HEK293 (cell line): Measurements from ENCODE around the gene ZNF428.

ENCODE experiments used
- CTCF ChIA-PET: fragments of 350-600 bp; formaldehyde crosslinking; extraction: SDS; loops from one replicate; lab custom pipeline; 2021; ENCODE audit warnings: antibody characterized with exemption; lab: Yijun Ruan, JAX
- POLR2A ChIA-PET: fragments of 300-600 bp; formaldehyde crosslinking; extraction: SDS; loops from one replicate; lab custom pipeline; 2020; ENCODE audit warnings: antibody characterized with exemption, inconsistent platforms; lab: Yijun Ruan, JAX
- H3K27ac ChIP-seq: fragments of 200-500 bp; sonication (Bioruptor generic); 2 replicates; pipeline ENCODE4 v1.5.1; 2014; ENCODE audit warnings: low read depth, low read length, control low read depth, inconsistent platforms; ENCODE audit errors: extremely low read depth
- H3K36me3 ChIP-seq, 2 experiments: fragments of 200-500 bp in 1 of 2; sonication (Bioruptor generic) in 1 of 2; 1 replicate in 1 of 2; 2 replicates in 1 of 2; pipeline ENCODE4 v1.5.1; 2014 to 2017; ENCODE audit warnings: inconsistent platforms in 2 of 2, low read length in 2 of 2; ENCODE audit not compliant: control insufficient read depth in 2 of 2, insufficient read depth in 1 of 2
- H3K4me1 ChIP-seq: fragments of 200-500 bp; sonication (Bioruptor generic); 2 replicates; pipeline ENCODE4 v1.5.1; 2014; ENCODE audit warnings: mild to moderate bottlenecking, low read length, inconsistent platforms; ENCODE audit not compliant: control insufficient read depth, insufficient read depth
- H3K4me3 ChIP-seq: 2 replicates; pipeline ENCODE4 v1.5.1; 2011; ENCODE audit warnings: low read depth, mild to moderate bottlenecking, control low read depth, low read length, moderate library complexity
- H3K9me3 ChIP-seq: fragments of 200-500 bp; sonication (Bioruptor generic); 2 replicates; pipeline ENCODE4 v1.5.1; 2014; ENCODE audit warnings: low read depth, low read length, inconsistent platforms; ENCODE audit not compliant: control insufficient read depth, insufficient read depth
- ELK4 ChIP-seq: IDR thresholded peaks from 2 replicates; pipeline ENCODE4 v1.6.1; 2011; ENCODE audit warnings: mild to moderate bottlenecking, low read depth, low read length, borderline replicate concordance
- OSR2 ChIP-seq: fragments of 450-650 bp; formaldehyde crosslinking; IDR thresholded peaks from 2 replicates; pipeline ENCODE4 v1.5.1; 2016; ENCODE audit warnings: missing biosample characterization, missing genetic modification characterization
- SP7 ChIP-seq: fragments of 450-650 bp; formaldehyde crosslinking; IDR thresholded peaks from 2 replicates; pipeline ENCODE4 v1.5.1; 2016; ENCODE audit warnings: missing biosample characterization, missing genetic modification characterization
- WT1 ChIP-seq: fragments of 450-650 bp; formaldehyde crosslinking; IDR thresholded peaks from 2 replicates; pipeline ENCODE4 v1.5.1; 2016; ENCODE audit warnings: missing biosample characterization, missing genetic modification characterization
- ZBTB11 ChIP-seq: fragments of 450-650 bp; formaldehyde crosslinking; conservative IDR thresholded peaks from 2 replicates; pipeline ENCODE4 v1.5.1; 2016; ENCODE audit warnings: low read depth, missing biosample characterization, missing genetic modification characterization
- ZBTB20 ChIP-seq: fragments of 450-650 bp; formaldehyde crosslinking; IDR thresholded peaks from 2 replicates; pipeline ENCODE4 v1.5.1; 2016; ENCODE audit warnings: missing biosample characterization, missing genetic modification characterization
- ZBTB48 ChIP-seq: fragments of 450-650 bp; formaldehyde crosslinking; IDR thresholded peaks from 2 replicates; pipeline ENCODE4 v1.5.1; 2016; ENCODE audit warnings: missing biosample characterization, missing genetic modification characterization
- ZNF169 ChIP-seq: fragments of 450-650 bp; formaldehyde crosslinking; IDR thresholded peaks from 2 replicates; pipeline ENCODE4 v1.5.1; 2016; ENCODE audit warnings: missing biosample characterization, missing genetic modification characterization
- ZNF175 ChIP-seq: fragments of 450-650 bp; formaldehyde crosslinking; IDR thresholded peaks from 2 replicates; pipeline ENCODE4 v1.5.1; 2016; ENCODE audit warnings: missing biosample characterization, missing genetic modification characterization
- ZNF2 ChIP-seq: fragments of 450-650 bp; formaldehyde crosslinking; IDR thresholded peaks from 2 replicates; pipeline ENCODE4 v1.5.1; 2016; ENCODE audit warnings: missing biosample characterization, missing genetic modification characterization
- ZNF354C ChIP-seq: fragments of 450-650 bp; formaldehyde crosslinking; IDR thresholded peaks from 2 replicates; pipeline ENCODE4 v1.5.1; 2016; ENCODE audit warnings: missing biosample characterization, missing genetic modification characterization, low read depth, borderline replicate concordance
- ZNF514 ChIP-seq: fragments of 450-650 bp; formaldehyde crosslinking; IDR thresholded peaks from 2 replicates; pipeline ENCODE4 v1.5.1; 2016; ENCODE audit warnings: missing biosample characterization, missing genetic modification characterization
- ZNF521 ChIP-seq: fragments of 450-650 bp; formaldehyde crosslinking; IDR thresholded peaks from 2 replicates; pipeline ENCODE4 v1.5.1; 2017; ENCODE audit warnings: missing biosample characterization, mild to moderate bottlenecking, missing genetic modification characterization
- ZNF544 ChIP-seq: fragments of 450-650 bp; formaldehyde crosslinking; IDR thresholded peaks from 2 replicates; pipeline ENCODE4 v1.5.0; 2017; ENCODE audit warnings: missing biosample characterization, missing genetic modification characterization
- ZNF558 ChIP-seq: fragments of 450-650 bp; formaldehyde crosslinking; IDR thresholded peaks from 2 replicates; pipeline ENCODE4 v1.5.1; 2016; ENCODE audit warnings: missing biosample characterization, missing genetic modification characterization
- ZNF561 ChIP-seq: fragments of 450-650 bp; IDR thresholded peaks from 2 replicates; pipeline ENCODE4 v1.5.1; 2018; ENCODE audit warnings: missing biosample characterization, missing genetic modification characterization, borderline replicate concordance
- ZNF600 ChIP-seq: fragments of 450-650 bp; formaldehyde crosslinking; IDR thresholded peaks from 2 replicates; pipeline ENCODE4 v1.5.1; 2016; ENCODE audit warnings: missing biosample characterization, missing genetic modification characterization
- ZNF654 ChIP-seq: fragments of 450-650 bp; formaldehyde crosslinking; IDR thresholded peaks from 2 replicates; pipeline ENCODE4 v1.5.1; 2016; ENCODE audit warnings: low read depth, missing biosample characterization, missing genetic modification characterization
- ZNF701 ChIP-seq: fragments of 450-650 bp; formaldehyde crosslinking; IDR thresholded peaks from 2 replicates; pipeline ENCODE4 v1.5.1; 2016; ENCODE audit warnings: missing biosample characterization, missing genetic modification characterization
- ZNF777 ChIP-seq: fragments of 450-650 bp; formaldehyde crosslinking; IDR thresholded peaks from 2 replicates; pipeline ENCODE4 v1.5.1; 2017; ENCODE audit warnings: missing biosample characterization, missing genetic modification characterization, borderline replicate concordance
- ZSCAN30 ChIP-seq: fragments of 450-650 bp; IDR thresholded peaks from 2 replicates; pipeline ENCODE4 v1.5.1; 2018; ENCODE audit warnings: missing biosample characterization, mild to moderate bottlenecking, missing genetic modification characterization, moderate library complexity
- TF ChIP-seq, protein P1 (sequence below): fragments of 450-650 bp; formaldehyde crosslinking; IDR thresholded peaks from 2 replicates; pipeline ENCODE4 v1.5.1; 2016; ENCODE audit warnings: missing biosample characterization, missing genetic modification characterization
- TF ChIP-seq, protein P2 (sequence below): fragments of 450-650 bp; formaldehyde crosslinking; optimal IDR thresholded peaks from 2 replicates; pipeline ENCODE3; 2016; ENCODE audit warnings: missing biosample characterization, mild to moderate bottlenecking, missing genetic modification characterization
- TF ChIP-seq, protein P3 (sequence below): sonication (generic); formaldehyde crosslinking; IDR thresholded peaks from 2 replicates; pipeline ENCODE4 v1.8.1; 2022; ENCODE audit warnings: mild to moderate bottlenecking, moderate library complexity, missing genetic modification reagents
- TF ChIP-seq, protein P4 (sequence below): fragments of 450-650 bp; formaldehyde crosslinking; IDR thresholded peaks from 2 replicates; pipeline ENCODE4 v1.5.1; 2017; ENCODE audit warnings: missing biosample characterization, missing genetic modification characterization

The ZNF428 gene

GRCh38 chr19:43594710-43595604 is 24.5 kb downstream of the ZNF428 start:
- Histone ChIP-seq H3K4me3 (peak overlapping the region; percentile 45), H3K36me3 (peaks cover 52 to 70% of the 10 kb centered on the region in 2 experiments), H3K4me1 (peaks cover 24% of the 10 kb centered on the region), H3K27ac (peak overlapping the region; percentile 95), H3K9me3 (no peaks in the 10 kb centered on the region)
- TF ChIP-seq, protein P1, sequence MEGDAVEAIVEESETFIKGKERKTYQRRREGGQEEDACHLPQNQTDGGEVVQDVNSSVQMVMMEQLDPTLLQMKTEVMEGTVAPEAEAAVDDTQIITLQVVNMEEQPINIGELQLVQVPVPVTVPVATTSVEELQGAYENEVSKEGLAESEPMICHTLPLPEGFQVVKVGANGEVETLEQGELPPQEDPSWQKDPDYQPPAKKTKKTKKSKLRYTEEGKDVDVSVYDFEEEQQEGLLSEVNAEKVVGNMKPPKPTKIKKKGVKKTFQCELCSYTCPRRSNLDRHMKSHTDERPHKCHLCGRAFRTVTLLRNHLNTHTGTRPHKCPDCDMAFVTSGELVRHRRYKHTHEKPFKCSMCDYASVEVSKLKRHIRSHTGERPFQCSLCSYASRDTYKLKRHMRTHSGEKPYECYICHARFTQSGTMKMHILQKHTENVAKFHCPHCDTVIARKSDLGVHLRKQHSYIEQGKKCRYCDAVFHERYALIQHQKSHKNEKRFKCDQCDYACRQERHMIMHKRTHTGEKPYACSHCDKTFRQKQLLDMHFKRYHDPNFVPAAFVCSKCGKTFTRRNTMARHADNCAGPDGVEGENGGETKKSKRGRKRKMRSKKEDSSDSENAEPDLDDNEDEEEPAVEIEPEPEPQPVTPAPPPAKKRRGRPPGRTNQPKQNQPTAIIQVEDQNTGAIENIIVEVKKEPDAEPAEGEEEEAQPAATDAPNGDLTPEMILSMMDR (tag by site-specific recombination) = peak; percentile 94
- TF ChIP-seq ZBTB48 (no peak), OSR2 (tag by site-specific recombination) (peak; percentile 76), ZNF600 (tag by site-specific recombination) (no peak; the same call in 1 of the 2 replicates), ZNF654 (peak; percentile 57), ZBTB20 (peak; percentile 73), ZNF561 (tag by site-specific recombination) (no peak), ZNF354C (tag by site-specific recombination) (no peak), ZNF175 (no peak), ZNF169 (0 out of 2 replicates have a peak, but pooled peaks have one; percentile 61), ZNF544 (tag by site-specific recombination) (no peak), ZNF701 (tag by site-specific recombination) (no peak), ZBTB11 (tag by site-specific recombination) (peak; percentile 6; the same call in 1 of the 2 replicates), ZNF558 (tag by site-specific recombination) (no peak), ZNF2 (tag by site-specific recombination) (peak; percentile 67; the same call in 1 of the 2 replicates), ZSCAN30 (tag by site-specific recombination) (0 out of 2 replicates have a peak, but pooled peaks have one; percentile 35), ZNF521 (no peak), WT1 (tag by site-specific recombination) (0 out of 2 replicates have a peak, but pooled peaks have one; percentile 15), ZNF514 (tag by site-specific recombination) (no peak), ZNF777 (tag by site-specific recombination) (0 out of 2 replicates have a peak, but pooled peaks have one; percentile 23), ELK4 (no peak), SP7 (tag by site-specific recombination) (0 out of 2 replicates have a peak, but pooled peaks have one; percentile 13)
- TF ChIP-seq, protein P2, sequence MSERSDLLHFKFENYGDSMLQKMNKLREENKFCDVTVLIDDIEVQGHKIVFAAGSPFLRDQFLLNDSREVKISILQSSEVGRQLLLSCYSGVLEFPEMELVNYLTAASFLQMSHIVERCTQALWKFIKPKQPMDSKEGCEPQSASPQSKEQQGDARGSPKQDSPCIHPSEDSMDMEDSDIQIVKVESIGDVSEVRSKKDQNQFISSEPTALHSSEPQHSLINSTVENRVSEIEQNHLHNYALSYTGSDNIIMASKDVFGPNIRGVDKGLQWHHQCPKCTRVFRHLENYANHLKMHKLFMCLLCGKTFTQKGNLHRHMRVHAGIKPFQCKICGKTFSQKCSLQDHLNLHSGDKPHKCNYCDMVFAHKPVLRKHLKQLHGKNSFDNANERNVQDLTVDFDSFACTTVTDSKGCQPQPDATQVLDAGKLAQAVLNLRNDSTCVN (tag by site-specific recombination) = peak; percentile 17
- TF ChIP-seq, protein P3, sequence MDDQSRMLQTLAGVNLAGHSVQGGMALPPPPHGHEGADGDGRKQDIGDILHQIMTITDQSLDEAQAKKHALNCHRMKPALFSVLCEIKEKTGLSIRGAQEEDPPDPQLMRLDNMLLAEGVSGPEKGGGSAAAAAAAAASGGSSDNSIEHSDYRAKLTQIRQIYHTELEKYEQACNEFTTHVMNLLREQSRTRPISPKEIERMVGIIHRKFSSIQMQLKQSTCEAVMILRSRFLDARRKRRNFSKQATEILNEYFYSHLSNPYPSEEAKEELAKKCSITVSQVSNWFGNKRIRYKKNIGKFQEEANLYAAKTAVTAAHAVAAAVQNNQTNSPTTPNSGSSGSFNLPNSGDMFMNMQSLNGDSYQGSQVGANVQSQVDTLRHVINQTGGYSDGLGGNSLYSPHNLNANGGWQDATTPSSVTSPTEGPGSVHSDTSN (CRISPR knock-in tag) = peak; percentile 65; the same call in 1 of the 2 replicates
- TF ChIP-seq, protein P4, sequence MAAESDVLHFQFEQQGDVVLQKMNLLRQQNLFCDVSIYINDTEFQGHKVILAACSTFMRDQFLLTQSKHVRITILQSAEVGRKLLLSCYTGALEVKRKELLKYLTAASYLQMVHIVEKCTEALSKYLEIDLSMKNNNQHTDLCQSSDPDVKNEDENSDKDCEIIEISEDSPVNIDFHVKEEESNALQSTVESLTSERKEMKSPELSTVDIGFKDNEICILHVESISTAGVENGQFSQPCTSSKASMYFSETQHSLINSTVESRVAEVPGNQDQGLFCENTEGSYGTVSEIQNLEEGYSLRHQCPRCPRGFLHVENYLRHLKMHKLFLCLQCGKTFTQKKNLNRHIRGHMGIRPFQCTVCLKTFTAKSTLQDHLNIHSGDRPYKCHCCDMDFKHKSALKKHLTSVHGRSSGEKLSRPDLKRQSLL (tag by site-specific recombination) = peak; percentile 6; the same call in 1 of the 2 replicates
- POLR2A ChIA-PET = interaction anchor here (0.6 to 4.1 kb wide), 21 partner anchors 8 to 160 kb away, joined by 3 to 49 read pairs (median 4); partner anchors contain the start of genes PINLYP, SMG9, XRCC1 and ZNF575
- CTCF ChIA-PET = interaction anchor here (0.6 to 6.1 kb wide), 67 partner anchors 8 to 499 kb away, joined by 3 to 91 read pairs (median 5); partner anchors contain the start of genes ETHE1, PLAUR, XRCC1 and ZNF224
